Common myeloid progenitor, CD34-positive (primary cell): ENCODE data around the gene APBA2.

Experiments
- CTCF ChIA-PET: fragments of 350-600 bp; sonication (Branson Sonifier 250); formaldehyde crosslinking; loops from one replicate; lab custom pipeline; 2021; ENCODE audit warnings: antibody characterized with exemption; lab: Charles Lee
- POLR2A ChIA-PET: fragments of 350-600 bp; sonication (Branson Sonifier 250); formaldehyde crosslinking; loops from one replicate; lab custom pipeline; 2021; ENCODE audit warnings: antibody characterized with exemption; lab: Charles Lee
- DNase-seq, 3 donors: peaks; one replicate each; pipeline versions ENCODE4 v3.0.0 to v3.0.0-alpha.2; 2013
- H3K27ac ChIP-seq, 2 experiments: 1 replicate in 1 of 2; 2 replicates in 1 of 2; pipeline ENCODE4 v1.7.0; 2013; ENCODE audit warnings: inconsistent platforms in 2 of 2, low read length in 2 of 2, mild to moderate bottlenecking in 2 of 2, low read depth in 1 of 2, moderate library complexity in 1 of 2; ENCODE audit not compliant: severe bottlenecking in 2 of 2, insufficient read depth in 1 of 2, poor library complexity in 1 of 2
- H3K27me3 ChIP-seq, 5 experiments: replicated peaks in 2 of 5; 1 replicate in 3 of 5; 2 replicates in 2 of 5; pipeline versions ENCODE4 v1.6.1 to v1.7.0; 2013; ENCODE audit warnings: low read length in 4 of 5, mild to moderate bottlenecking in 2 of 5, moderate library complexity in 2 of 5, inconsistent platforms in 1 of 5; ENCODE audit not compliant: insufficient read depth in 5 of 5, control insufficient read depth in 4 of 5
- H3K36me3 ChIP-seq, 4 experiments: 1 replicate in 2 of 4; 2 replicates in 2 of 4; pipeline versions ENCODE4 v1.6.1 to v1.7.0; 2013; ENCODE audit warnings: low read length in 3 of 4, control low read depth in 1 of 4, mild to moderate bottlenecking in 1 of 4; ENCODE audit not compliant: control insufficient read depth in 4 of 4, insufficient read depth in 4 of 4
- H3K4me1 ChIP-seq, 4 experiments: 1 replicate in 3 of 4; 2 replicates in 1 of 4; pipeline versions ENCODE4 v1.6.1 to v1.7.1; 2013; ENCODE audit warnings: low read length in 3 of 4, mild to moderate bottlenecking in 3 of 4, control low read depth in 1 of 4, inconsistent platforms in 1 of 4, moderate library complexity in 1 of 4; ENCODE audit not compliant: control insufficient read depth in 4 of 4, insufficient read depth in 4 of 4; ENCODE audit errors: control extremely low read depth in 1 of 4
- H3K4me3 ChIP-seq, 7 experiments: 1 replicate in 4 of 7; 2 replicates in 3 of 7; pipeline versions ENCODE4 v1.5.1 to v1.7.0; 2013; ENCODE audit warnings: mild to moderate bottlenecking in 7 of 7, low read length in 6 of 7, moderate library complexity in 6 of 7, inconsistent platforms in 2 of 7, low read depth in 2 of 7, control low read depth in 1 of 7; ENCODE audit not compliant: insufficient read depth in 4 of 7, control insufficient read depth in 1 of 7; ENCODE audit errors: extremely low read depth in 1 of 7
- H3K9me3 ChIP-seq, 5 experiments: 1 replicate in 4 of 5; 2 replicates in 1 of 5; pipeline versions ENCODE4 v1.6.1 to v1.7.1; 2013; ENCODE audit warnings: low read length in 4 of 5, mild to moderate bottlenecking in 2 of 5, inconsistent platforms in 1 of 5, low read depth in 1 of 5, moderate library complexity in 1 of 5; ENCODE audit not compliant: control insufficient read depth in 4 of 5, insufficient read depth in 2 of 5; ENCODE audit errors: control extremely low read depth in 1 of 5
- WGBS: methylation state at CpG from one replicate; pipeline ENCODE4 v1.1.5; 2013; ENCODE audit not compliant: insufficient coverage; 5-methylcytosine and 5-hydroxymethylcytosine counted together

Gene APBA2

DNA sequence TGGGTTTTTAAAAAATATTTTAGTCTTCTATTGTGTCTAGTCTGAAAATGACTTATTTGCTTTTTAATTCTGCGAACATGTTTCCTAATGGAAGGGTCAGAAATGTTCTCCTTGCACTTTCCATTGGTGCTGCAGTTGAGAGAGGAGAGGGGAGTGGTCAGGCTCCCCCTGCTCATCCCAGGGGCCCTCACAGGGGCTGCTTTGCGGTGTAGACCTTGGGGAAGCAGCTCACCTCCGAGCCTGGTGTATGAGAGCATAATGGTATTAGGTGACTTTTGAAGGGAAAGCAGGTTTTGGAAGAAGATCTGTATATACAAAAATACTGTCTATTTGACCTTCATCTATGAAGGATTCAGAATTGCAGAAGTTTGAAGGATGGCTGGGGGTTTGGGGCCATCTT is 28.3 kb downstream of the APBA2 start:
- Histone ChIP-seq H3K4me1 (peaks cover 2 to 23% (median 13%) of the 10 kb centered on the region in 4 experiments), H3K36me3 (no peaks in the 10 kb centered on the region), H3K4me3 (no peak overlapping the region), H3K9me3 (no peaks in the 10 kb centered on the region), H3K27me3 (peaks cover 0 to 25% (median 2%) of the 10 kb centered on the region in 5 experiments), H3K27ac (no peak overlapping the region)
- ChIA-PET POLR2A (no interaction called here), CTCF (interaction anchor here (1.5 to 3.3 kb wide), 3 partner anchors 8 to 21 kb away, joined by 4 to 12 read pairs (median 6); no protein-coding TSS in a partner anchor)
- 86% methylated on average over 1 of the region's 3 CpGs for WGBS
- no peak for DNase-seq

DNA sequence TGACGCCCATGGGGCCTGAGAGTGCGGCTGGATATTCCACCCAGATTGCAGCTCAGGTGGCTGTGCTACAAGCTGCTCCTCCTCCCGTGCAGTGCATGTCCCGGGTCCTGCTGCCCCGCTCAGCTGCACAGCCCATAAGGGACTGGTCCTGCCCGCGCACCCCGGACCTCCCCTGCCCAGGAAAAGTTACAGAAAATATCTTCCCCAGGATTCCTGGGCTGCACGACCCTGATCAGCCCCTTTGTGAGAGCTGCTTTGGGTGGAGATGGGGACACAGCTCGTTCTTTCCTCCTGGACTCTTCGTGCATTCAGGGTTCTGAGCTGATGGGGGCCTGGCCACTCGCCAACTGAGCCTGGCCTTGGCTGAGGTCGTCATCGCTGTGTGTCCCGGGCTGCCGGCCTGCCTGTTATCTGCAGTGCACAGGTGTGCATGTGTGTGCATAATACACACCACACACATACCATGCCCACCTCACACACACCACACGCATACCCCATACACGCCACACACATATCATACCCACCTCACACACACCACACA is 28.8 kb downstream of the APBA2 start:
- CTCF ChIA-PET = interaction anchor here (1.5 to 1.7 kb wide), 2 partner anchors 11 to 21 kb away, joined by 4 to 6 read pairs; no protein-coding TSS in a partner anchor
- H3K36me3 ChIP-seq = no peaks in the 10 kb centered on the region
- H3K4me1 ChIP-seq = peaks cover 2 to 21% (median 13%) of the 10 kb centered on the region in 4 experiments
- POLR2A ChIA-PET = no interaction called here
- WGBS = 92% methylated on average over 8 of the region's 18 CpGs
- DNase-seq = no peak
- H3K27me3 ChIP-seq = peaks cover 0 to 29% (median 2%) of the 10 kb centered on the region in 5 experiments
- H3K27ac ChIP-seq = no peak overlapping the region
- no peaks in the 10 kb centered on the region for H3K9me3 ChIP-seq
- no peak overlapping the region for H3K4me3 ChIP-seq

DNA sequence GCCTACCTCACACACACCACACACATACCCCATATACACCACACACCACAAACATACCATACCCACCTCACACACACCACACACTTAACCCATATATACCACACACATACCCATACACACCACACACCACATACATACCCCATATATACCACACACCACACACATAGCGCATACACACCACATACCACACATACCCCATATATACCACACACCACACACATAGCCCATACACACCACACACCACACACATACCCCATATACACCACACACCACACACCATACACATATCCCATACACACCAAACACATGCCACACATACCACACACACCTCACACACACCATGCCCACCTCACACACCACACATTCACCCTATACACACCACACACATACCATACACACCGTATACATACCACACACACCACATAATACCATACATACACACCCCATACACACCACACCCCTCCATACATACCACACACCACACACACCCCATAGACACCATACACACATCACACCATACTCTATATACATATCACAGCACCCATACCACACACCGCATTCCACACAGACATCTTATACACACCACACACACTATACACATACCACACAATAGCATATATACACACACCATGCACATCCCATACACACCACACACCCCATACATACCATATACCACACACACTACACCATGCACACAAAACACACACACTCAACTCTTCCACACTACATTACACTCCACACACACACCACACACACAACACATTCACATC is 29.5 kb downstream of the APBA2 start:
- Histone ChIP-seq H3K27ac (no peak overlapping the region), H3K36me3 (no peaks in the 10 kb centered on the region), H3K9me3 (no peaks in the 10 kb centered on the region), H3K4me3 (no peak overlapping the region), H3K27me3 (peaks cover 0 to 36% (median 2%) of the 10 kb centered on the region in 5 experiments), H3K4me1 (peaks cover 2 to 21% (median 13%) of the 10 kb centered on the region in 4 experiments)
- DNase-seq = no peak
- POLR2A ChIA-PET = no interaction called here
- 100% methylated on average over 3 of the region's 3 CpGs for WGBS
- CTCF ChIA-PET = interaction anchor here (1.5 kb wide), 1 partner anchor 20 kb away, joined by 4 read pairs; no protein-coding TSS in a partner anchor

DNA sequence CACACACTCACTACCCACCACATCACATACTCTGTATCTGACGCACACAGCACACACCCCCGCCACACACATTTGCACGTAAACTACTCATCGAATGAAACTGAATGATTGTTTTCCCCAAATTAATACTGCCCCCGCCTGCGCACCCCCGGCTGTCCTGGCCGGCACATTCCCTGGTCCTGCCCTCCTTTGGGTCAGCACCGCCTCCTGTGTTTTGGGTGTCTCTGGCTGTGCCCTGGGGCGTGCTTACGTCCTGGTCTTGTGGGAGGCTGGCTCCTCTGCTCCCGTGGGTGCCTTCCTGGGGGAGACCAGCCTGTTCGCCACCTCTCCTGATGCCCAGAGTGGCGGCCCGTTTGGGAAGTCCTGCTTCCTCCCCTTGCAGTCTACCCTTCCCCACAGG is 30.2 kb downstream of the APBA2 start:
- Histone ChIP-seq H3K27ac (no peak overlapping the region), H3K27me3 (peaks cover 0 to 39% (median 2%) of the 10 kb centered on the region in 5 experiments), H3K4me1 (peaks cover 2 to 19% (median 13%) of the 10 kb centered on the region in 4 experiments), H3K4me3 (no peak overlapping the region), H3K36me3 (no peaks in the 10 kb centered on the region), H3K9me3 (no peaks in the 10 kb centered on the region)
- ChIA-PET POLR2A (no interaction called here), CTCF (no interaction called here)
- no peak for DNase-seq
- 95% methylated on average over 11 of the region's 15 CpGs for WGBS

DNA sequence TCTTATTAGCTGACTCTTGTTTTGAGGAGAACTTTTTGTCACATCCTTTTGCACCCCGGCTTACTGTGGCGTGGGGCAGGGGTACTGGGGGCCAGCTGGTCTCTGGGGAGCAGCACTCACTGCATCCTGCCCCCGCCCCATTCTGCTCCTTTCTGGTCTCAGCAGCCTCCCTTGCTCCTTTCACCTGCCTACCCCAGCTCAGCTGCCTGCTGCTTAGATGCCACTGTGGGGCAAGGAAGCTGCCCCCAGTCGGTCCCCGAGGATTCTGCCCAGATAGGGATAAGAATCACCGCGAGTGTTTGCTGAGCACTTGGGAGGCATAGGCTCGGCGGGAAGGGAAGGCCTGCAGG is 32.0 kb downstream of the APBA2 start:
- CTCF ChIA-PET = interaction anchor here (0.6 kb wide), 1 partner anchor 188 kb away, joined by 3 read pairs; no protein-coding TSS in a partner anchor

DNA sequence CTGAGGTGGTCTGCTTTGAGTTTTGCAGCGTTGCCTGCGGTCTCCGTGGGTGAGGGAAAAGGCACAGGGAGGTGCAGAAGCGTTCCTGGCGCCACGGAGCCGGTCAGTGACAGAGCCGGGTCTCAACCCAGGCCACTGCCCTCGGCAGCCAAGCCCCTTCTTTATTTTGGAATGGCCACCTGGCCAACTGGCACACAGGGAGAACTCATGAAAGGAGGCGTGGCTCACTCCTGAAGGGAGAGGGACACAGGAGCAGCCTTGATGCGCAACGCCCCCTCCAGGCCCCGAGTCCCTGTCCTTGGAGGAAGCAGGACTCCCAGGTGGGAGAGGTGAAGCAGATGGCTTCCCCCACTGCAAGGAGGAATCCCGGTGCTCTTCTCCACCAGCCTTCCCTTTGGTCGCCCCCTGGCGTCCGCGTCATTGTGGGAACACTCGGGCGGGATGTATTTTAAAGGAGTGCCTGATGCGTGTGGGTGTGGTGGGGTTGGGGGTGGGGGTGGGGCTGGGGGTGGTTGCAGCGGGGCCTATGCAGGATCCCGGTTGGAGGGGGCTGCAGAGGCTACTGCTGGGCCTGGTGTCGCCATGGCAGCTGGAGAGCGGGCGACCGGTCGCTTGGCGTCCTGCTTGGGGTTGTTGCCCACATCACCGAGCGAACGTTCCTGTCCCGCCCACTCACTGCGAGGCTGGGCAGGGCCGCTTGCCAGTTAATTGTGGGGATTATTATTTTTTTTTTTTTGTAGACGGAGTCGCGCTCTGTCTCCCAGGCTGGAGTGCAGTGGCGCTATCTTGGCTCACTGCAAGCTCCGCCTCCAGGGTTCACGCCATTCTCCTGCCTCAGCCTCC is 32.6 kb downstream of the APBA2 start:
- no peak for DNase-seq
- 75% methylated on average over 29 of the region's 41 CpGs for WGBS
- ChIA-PET CTCF (no interaction called here), POLR2A (no interaction called here)
- H3K27me3 ChIP-seq = peaks cover 0 to 50% (median 5%) of the 10 kb centered on the region in 5 experiments
- peaks cover 0 to 2% (median 0%) of the 10 kb centered on the region in 4 experiments for H3K4me1 ChIP-seq
- no peaks in the 10 kb centered on the region for H3K36me3 ChIP-seq
- no peak overlapping the region for H3K27ac ChIP-seq
- H3K9me3 ChIP-seq = no peaks in the 10 kb centered on the region
- no peak overlapping the region for H3K4me3 ChIP-seq

More for the DNA sequence above, 32.0 kb downstream of the APBA2 start:
- Histone ChIP-seq H3K4me1 (peaks cover 0 to 7% (median under 1%) of the 10 kb centered on the region in 4 experiments), H3K4me3 (no peak overlapping the region), H3K27ac (no peak overlapping the region), H3K9me3 (no peaks in the 10 kb centered on the region), H3K36me3 (no peaks in the 10 kb centered on the region), H3K27me3 (peaks cover 0 to 48% (median 5%) of the 10 kb centered on the region in 5 experiments)
- WGBS = 83% methylated on average over 7 of the region's 9 CpGs
- POLR2A ChIA-PET = interaction anchor here (0.6 kb wide), 1 partner anchor 57 kb away, joined by 3 read pairs; no protein-coding TSS in a partner anchor
- DNase-seq = no peak
